KMS-11 (cell line): Measurements from ENCODE around the gene TAS2R60.

ENCODE experiments used
- H2AFZ ChIP-seq: fragments of 200-600 bp; sonication (generic); 2 replicates; pipeline ENCODE4 v1.6.1; 2016; ENCODE audit warnings: antibody characterized with exemption, mixed run types, low read depth
- H3K27ac ChIP-seq: fragments of 200-600 bp; sonication (generic); 2 replicates; pipeline ENCODE4 v1.6.1; 2016; ENCODE audit warnings: mild to moderate bottlenecking, mixed run types
- H3K27me3 ChIP-seq: fragments of 200-600 bp; sonication (generic); 2 replicates; pipeline ENCODE4 v1.6.1; 2017; ENCODE audit warnings: mild to moderate bottlenecking, low read depth, mixed run types, moderate library complexity; ENCODE audit not compliant: insufficient read depth
- H3K36me3 ChIP-seq: fragments of 200-600 bp; sonication (generic); 2 replicates; pipeline ENCODE4 v1.6.1; 2017; ENCODE audit warnings: mild to moderate bottlenecking, mixed run types; ENCODE audit not compliant: insufficient read depth
- H3K4me1 ChIP-seq: fragments of 200-600 bp; sonication (generic); 2 replicates; pipeline ENCODE4 v1.6.1; 2016; ENCODE audit warnings: mild to moderate bottlenecking, low read depth, mixed run types; ENCODE audit not compliant: poor library complexity, severe bottlenecking
- H3K4me2 ChIP-seq: fragments of 200-600 bp; sonication (generic); 2 replicates; pipeline ENCODE4 v1.7.0; 2016; ENCODE audit warnings: mild to moderate bottlenecking, mixed run types
- H3K4me3 ChIP-seq: fragments of 200-600 bp; sonication (generic); IDR thresholded peaks from 2 replicates; pipeline ENCODE4 v1.6.1; 2017; ENCODE audit warnings: low read depth, low read length, mixed read lengths; ENCODE audit not compliant: insufficient read depth
- H3K79me2 ChIP-seq: fragments of 200-600 bp; sonication (generic); 2 replicates; pipeline ENCODE4 v1.6.1; 2016; ENCODE audit warnings: low read depth, mixed run types; ENCODE audit not compliant: insufficient read depth
- H3K9ac ChIP-seq: fragments of 200-600 bp; sonication (generic); 2 replicates; pipeline ENCODE4 v1.6.1; 2016; ENCODE audit warnings: mild to moderate bottlenecking, mixed run types
- H4K20me1 ChIP-seq: fragments of 200-600 bp; sonication (generic); 2 replicates; pipeline ENCODE4 v1.6.1; 2016; ENCODE audit warnings: mild to moderate bottlenecking, mixed run types; ENCODE audit not compliant: insufficient read depth
- CTCF ChIP-seq: fragments of 200-600 bp; sonication (generic); conservative IDR thresholded peaks from 2 replicates; pipeline ENCODE4 v1.6.1; 2017; ENCODE audit warnings: low read depth, mild to moderate bottlenecking, antibody characterized with exemption, low read length, moderate library complexity, mixed read lengths

The TAS2R60 gene

GRCh38 chr7:143493751-143494150 lies 50.5 kb downstream of the TAS2R60 start:
- 0 out of 2 replicates have a peak overlapping the region, but pooled peaks have one; percentile 16 for H2AFZ ChIP-seq
- H3K27ac ChIP-seq: no peak overlapping the region
- no peak for TF ChIP-seq CTCF
- peaks cover 4% of the 10 kb centered on the region for H3K4me1 ChIP-seq
- H3K79me2 ChIP-seq: no peaks in the 10 kb centered on the region
- no peaks in the 10 kb centered on the region for H4K20me1 ChIP-seq
- no peak overlapping the region for H3K4me3 ChIP-seq
- H3K27me3 ChIP-seq: no peaks in the 10 kb centered on the region
- no peak overlapping the region for H3K9ac ChIP-seq
- H3K4me2 ChIP-seq: peak overlapping the region; percentile 1; the same call in 1 of the 2 replicates
- no peaks in the 10 kb centered on the region for H3K36me3 ChIP-seq
